ENCODE data around the gene SHC4.
A peak's percentile ranks its signal among the peaks of the same experiment; 100 is the strongest.

SHC4 gene

DNA sequence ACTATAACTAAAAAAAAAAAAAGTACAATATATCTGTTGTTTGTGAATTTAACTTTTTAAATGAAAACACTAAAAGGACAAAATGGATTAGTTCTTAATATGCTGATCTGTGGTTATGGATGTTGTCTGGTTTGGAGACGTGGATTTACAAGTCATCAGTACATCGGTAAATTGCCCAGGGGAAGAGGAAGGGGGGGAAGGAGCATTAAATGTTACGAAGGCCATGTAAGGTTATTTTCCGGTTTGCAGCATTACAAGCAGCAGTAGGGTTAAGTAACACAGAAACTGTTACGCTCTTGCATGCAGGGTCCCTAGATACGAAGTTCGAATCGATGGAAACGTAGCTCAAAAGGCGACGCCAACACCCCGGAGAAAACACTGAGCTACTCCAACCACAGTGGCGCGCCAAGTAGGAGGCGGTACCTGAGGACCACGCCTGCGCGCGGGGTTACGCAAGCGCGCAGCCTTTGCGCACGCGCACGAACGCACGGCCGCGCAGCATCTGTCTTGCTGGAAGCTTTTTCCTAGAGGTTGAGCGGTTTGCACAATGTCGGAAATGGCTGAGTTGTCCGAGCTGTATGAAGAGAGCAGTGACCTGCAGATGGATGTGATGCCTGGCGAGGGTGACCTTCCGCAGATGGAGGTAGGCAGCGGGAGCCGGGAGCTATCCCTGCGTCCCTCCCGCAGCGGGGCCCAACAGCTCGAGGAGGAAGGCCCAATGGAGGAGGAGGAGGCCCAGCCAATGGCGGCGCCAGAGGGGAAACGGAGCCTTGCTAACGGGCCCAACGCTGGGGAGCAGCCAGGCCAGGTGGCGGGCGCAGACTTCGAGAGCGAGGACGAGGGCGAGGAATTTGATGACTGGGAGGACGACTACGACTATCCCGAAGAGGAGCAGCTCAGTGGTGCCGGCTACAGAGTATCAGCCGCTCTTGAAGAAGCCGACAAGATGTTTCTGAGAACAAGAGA, 85.8 kb downstream of the SHC4 start, which contains the start of gene EID1:
TSS of gene EID1 (plus strand) at position 505 of the 966 bp plus-strand sequence. CDS start at position 548, 43 bp downstream.
- H3K4me3 ChIP-seq (replicated peaks; ENCODE audit: low read depth, low read length) = peak within 1 kb of the TSS; percentile 79
- peak; percentile 98 for DNase-seq (ENCODE audit: low read depth)
- no peak for TF ChIP-seq CTCF (IDR thresholded peaks at IDR 0.05; ENCODE audit: low read length, missing control alignments)

- no peak overlapping the region for H3K4me3 ChIP-seq (replicated peaks; ENCODE audit: low read depth, low read length)
- DNase-seq (ENCODE audit: low read depth) = no peak
- TF ChIP-seq CTCF (IDR thresholded peaks at IDR 0.05; ENCODE audit: low read length, missing control alignments) = no peak
These were observed 87.7 kb downstream of the SHC4 start for GRCh38 chr15:48876057-48876456.

DNA sequence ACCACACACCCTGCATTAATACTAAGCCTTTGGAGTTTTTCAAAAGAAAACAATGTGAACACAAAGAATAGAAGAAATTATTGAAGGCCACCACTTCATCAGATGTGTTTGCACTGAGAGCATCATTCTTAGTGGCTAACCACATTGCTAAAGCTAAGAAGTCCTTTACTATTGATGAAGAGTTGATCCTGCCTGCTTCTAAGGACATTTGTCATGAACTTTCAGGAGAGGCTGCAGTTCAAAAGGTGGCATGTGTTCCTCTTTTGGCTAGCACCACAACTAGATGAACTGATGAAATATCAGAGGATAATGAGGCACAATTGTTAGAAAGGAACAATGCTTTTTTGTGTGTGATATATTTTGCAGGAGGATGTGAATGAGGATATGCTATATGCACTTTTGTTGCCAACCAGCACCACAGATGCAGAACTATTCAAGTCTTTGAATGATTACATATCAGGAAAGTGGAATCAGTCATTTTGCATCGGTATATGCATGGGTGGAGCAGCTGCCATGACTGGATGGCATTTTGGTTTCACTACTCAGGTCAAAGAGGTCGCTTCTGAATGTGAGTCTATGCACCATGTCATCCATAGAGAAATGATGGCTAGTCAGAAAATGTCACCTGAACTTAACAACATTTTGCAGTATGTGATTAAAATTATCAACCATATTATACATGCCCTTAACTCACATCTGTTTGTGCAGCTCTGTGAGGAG, 88.3 kb downstream of the SHC4 start:
- TF ChIP-seq CTCF (IDR thresholded peaks at IDR 0.05; ENCODE audit: low read length, missing control alignments) = no peak
- no peak for DNase-seq (ENCODE audit: low read depth)
- no peak overlapping the region for H3K4me3 ChIP-seq (replicated peaks; ENCODE audit: low read depth, low read length)

DNA sequence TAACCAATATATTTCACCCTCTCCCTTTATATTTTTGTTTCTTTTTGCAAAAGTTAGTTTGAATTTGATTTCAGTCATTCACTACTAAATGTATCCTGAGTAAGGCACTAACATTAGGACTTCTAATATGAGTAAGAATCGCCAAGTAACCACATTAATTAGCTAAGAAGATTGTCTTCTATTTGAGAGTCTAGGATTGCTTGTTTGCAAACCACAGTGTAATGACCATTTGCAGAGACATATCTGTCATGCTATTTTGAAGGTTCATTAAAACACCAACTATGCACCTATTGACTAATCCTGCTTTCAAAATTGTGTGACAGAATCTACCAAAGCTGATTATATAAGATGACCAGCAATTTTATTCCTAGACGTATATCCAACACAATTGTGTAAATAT, 91.1 kb downstream of the SHC4 start:
- no peak for TF ChIP-seq CTCF (IDR thresholded peaks at IDR 0.05; ENCODE audit: low read length, missing control alignments)
- no peak overlapping the region for H3K4me3 ChIP-seq (replicated peaks; ENCODE audit: low read depth, low read length)
- no peak for DNase-seq (ENCODE audit: low read depth)

DNA sequence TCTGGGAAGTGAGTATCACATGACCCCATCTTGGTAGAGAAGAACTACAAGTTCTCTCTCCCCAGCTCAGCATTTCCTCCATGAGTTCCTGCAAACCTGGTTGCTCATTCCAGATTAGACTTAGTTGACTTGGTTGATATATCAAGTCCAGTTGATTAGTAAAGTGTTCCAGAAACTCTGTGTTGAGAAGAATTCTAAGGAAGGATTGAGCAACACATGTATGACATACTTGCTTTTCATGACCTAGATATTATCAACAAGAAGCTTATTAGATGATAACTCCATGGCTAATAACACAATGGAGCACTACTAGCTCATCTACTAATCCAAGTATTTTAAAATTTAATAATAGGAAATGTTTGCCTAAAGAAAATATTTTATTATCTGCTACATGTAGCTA, 92.2 kb downstream of the SHC4 start:
- H3K4me3 ChIP-seq (replicated peaks; ENCODE audit: low read depth, low read length) = no peak overlapping the region
- no peak for TF ChIP-seq CTCF (IDR thresholded peaks at IDR 0.05; ENCODE audit: low read length, missing control alignments)
- DNase-seq (ENCODE audit: low read depth) = peak; percentile 49

DNA sequence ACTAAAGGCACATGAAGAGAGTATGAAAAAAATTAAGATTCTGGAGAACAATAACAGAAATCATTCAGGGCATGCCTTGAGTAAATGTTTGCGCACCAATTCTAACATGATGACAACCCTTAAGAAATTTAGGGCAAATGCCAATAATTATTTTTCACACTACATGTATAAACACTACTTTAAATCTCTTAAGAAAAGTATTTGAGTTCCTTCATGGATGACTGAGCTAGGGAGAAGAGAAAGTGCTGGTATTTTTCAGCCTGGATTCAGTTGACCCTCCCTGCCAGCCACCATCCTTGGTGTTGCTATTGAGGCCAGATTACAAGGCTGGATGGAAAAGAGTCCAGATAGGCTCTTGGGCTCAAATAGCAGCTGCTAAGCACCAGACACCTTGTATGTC, 93.8 kb downstream of the SHC4 start:
- no peak for TF ChIP-seq CTCF (IDR thresholded peaks at IDR 0.05; ENCODE audit: low read length, missing control alignments)
- no peak overlapping the region for H3K4me3 ChIP-seq (replicated peaks; ENCODE audit: low read depth, low read length)
- no peak for DNase-seq (ENCODE audit: low read depth)
